GM21576 (cell line): Measurements from ENCODE around the gene CHN2.

Source experiments
- ATAC-seq: cut with Tn5 transposase; IDR thresholded peaks from one replicate; pipeline ENCODE4 v1.9.1; 2021; ENCODE audit warnings: mild to moderate bottlenecking, moderate library complexity; ENCODE audit not compliant: unreplicated experiment

CHN2 gene

GRCh38 chr7:29458933-29459332 is 264.4 kb downstream of the CHN2 start:
- no peak for ATAC-seq

GRCh38 chr7:29459589-29459988 is 265.0 kb downstream of the CHN2 start:
- no peak for ATAC-seq

- no peak for ATAC-seq
Observed at GRCh38 chr7:29461996-29462395, 267.4 kb downstream of the CHN2 start.

GRCh38 chr7:29463504-29464158 is 269.1 kb downstream of the CHN2 start:
- ATAC-seq: no peak

GRCh38 chr7:29464753-29465152 is 270.2 kb downstream of the CHN2 start:
- ATAC-seq: no peak

- ATAC-seq: no peak
Observed at GRCh38 chr7:29467193-29467926, 272.8 kb downstream of the CHN2 start.

GRCh38 chr7:29468196-29468595 is 273.6 kb downstream of the CHN2 start:
- no peak for ATAC-seq

GRCh38 chr7:29469281-29469680 is 274.7 kb downstream of the CHN2 start:
- no peak for ATAC-seq

GRCh38 chr7:29469976-29470557 is 275.5 kb downstream of the CHN2 start:
- no peak for ATAC-seq

GRCh38 chr7:29471444-29472138 is 277.0 kb downstream of the CHN2 start:
- no peak for ATAC-seq

- no peak for ATAC-seq
Observed at GRCh38 chr7:29476916-29477315, 282.3 kb downstream of the CHN2 start.

- ATAC-seq: no peak
Observed at GRCh38 chr7:29478226-29478625, 283.7 kb downstream of the CHN2 start.

GRCh38 chr7:29478687-29479240 is 284.2 kb downstream of the CHN2 start:
- ATAC-seq: no peak

- ATAC-seq: no peak
Observed at GRCh38 chr7:29479301-29480200, 285.0 kb downstream of the CHN2 start.

- no peak for ATAC-seq
Observed at GRCh38 chr7:29480451-29480850, 285.9 kb downstream of the CHN2 start.

- no peak for ATAC-seq
Observed at GRCh38 chr7:29480934-29481651, 286.5 kb downstream of the CHN2 start.

- no peak for ATAC-seq
Observed at GRCh38 chr7:29482056-29482455, 287.5 kb downstream of the CHN2 start.

GRCh38 chr7:29483219-29484104 is 288.9 kb downstream of the CHN2 start:
- ATAC-seq: no peak

- ATAC-seq: no peak
Observed at GRCh38 chr7:29484280-29484679, 289.7 kb downstream of the CHN2 start.
